H9 (cell line): ENCODE measurements around the gene ZSWIM4. TPM values are rescaled to one million over a fixed set of nuclear protein-coding genes. Genes with fewer than 3 reads are reported as not detected.
A peak's percentile ranks its signal among the peaks of the same experiment; 100 is the strongest.

Source experiments
- DNase-seq: peaks from one replicate; pipeline ENCODE4 v3.0.0-alpha.2; 2017
- H2AFZ ChIP-seq: one replicate; pipeline ENCODE4 v1.6.1; 2013; ENCODE audit warnings: mild to moderate bottlenecking, low read length, control low read depth, moderate library complexity
- H2AK5ac ChIP-seq: 2 replicates; pipeline ENCODE4 v1.6.1; 2013; ENCODE audit warnings: low read length, control low read depth, mixed read lengths; ENCODE audit not compliant: insufficient read length
- H2BK120ac ChIP-seq: one replicate; pipeline ENCODE4 v1.6.1; 2013; ENCODE audit warnings: low read depth, mild to moderate bottlenecking, low read length, control low read depth, inconsistent platforms; ENCODE audit not compliant: poor library complexity, severe bottlenecking
- H2BK12ac ChIP-seq: 2 replicates; pipeline ENCODE4 v1.6.1; 2013; ENCODE audit warnings: low read length, control low read depth, mixed read lengths, low read depth; ENCODE audit not compliant: insufficient read length
- H2BK15ac ChIP-seq: 2 replicates; pipeline ENCODE4 v1.6.1; 2013; ENCODE audit warnings: low read depth, low read length, control low read depth
- H2BK20ac ChIP-seq: one replicate; pipeline ENCODE4 v1.6.1; 2013; ENCODE audit warnings: low read depth, mild to moderate bottlenecking, low read length, control low read depth, inconsistent platforms; ENCODE audit not compliant: poor library complexity, severe bottlenecking
- H2BK5ac ChIP-seq: 2 replicates; pipeline ENCODE4 v1.6.1; 2013; ENCODE audit warnings: low read length, control low read depth, mixed read lengths; ENCODE audit not compliant: insufficient read length
- H3K14ac ChIP-seq: 2 replicates; pipeline ENCODE4 v1.6.1; 2013; ENCODE audit warnings: low read length, control low read depth; ENCODE audit not compliant: insufficient read depth
- H3K18ac ChIP-seq: 2 replicates; pipeline ENCODE4 v1.6.1; 2013; ENCODE audit warnings: low read depth, mild to moderate bottlenecking, mixed read lengths, low read length, control low read depth; ENCODE audit not compliant: insufficient read length
- H3K23ac ChIP-seq: 2 replicates; pipeline ENCODE4 v1.6.1; 2013; ENCODE audit warnings: low read length, control low read depth, mixed read lengths, low read depth; ENCODE audit not compliant: insufficient read length
- H3K23me2 ChIP-seq: 2 replicates; pipeline ENCODE4 v1.6.1; 2013; ENCODE audit warnings: low read depth, mild to moderate bottlenecking, mixed read lengths, low read length, control low read depth; ENCODE audit not compliant: insufficient read length, poor library complexity, severe bottlenecking
- H3K27ac ChIP-seq: 2 replicates; pipeline ENCODE4 v1.5.1; 2013; ENCODE audit warnings: low read length, control low read depth, mixed read lengths, low read depth; ENCODE audit not compliant: insufficient read length
- H3K27me3 ChIP-seq: 2 replicates; pipeline ENCODE4 v1.6.1; 2013; ENCODE audit warnings: low read length, control low read depth, inconsistent platforms; ENCODE audit not compliant: insufficient read depth
- H3K4ac ChIP-seq: 2 replicates; pipeline ENCODE4 v1.6.1; 2013; ENCODE audit warnings: low read depth, mild to moderate bottlenecking, control low read depth, inconsistent platforms, low read length, moderate library complexity
- H3K4me1 ChIP-seq: 2 replicates; pipeline ENCODE4 v1.6.1; 2013; ENCODE audit warnings: low read length, control low read depth, inconsistent platforms; ENCODE audit not compliant: insufficient read depth
- H3K4me2 ChIP-seq: 2 replicates; pipeline ENCODE4 v1.6.1; 2013; ENCODE audit warnings: low read length, control low read depth, mixed read lengths; ENCODE audit not compliant: insufficient read length, insufficient read depth
- H3K56ac ChIP-seq: 2 replicates; pipeline ENCODE4 v1.6.1; 2013; ENCODE audit warnings: low read depth, mild to moderate bottlenecking, mixed read lengths, low read length, control low read depth; ENCODE audit not compliant: insufficient read length
- H3K79me1 ChIP-seq: 2 replicates; pipeline ENCODE4 v1.6.1; 2013; ENCODE audit warnings: low read depth, mild to moderate bottlenecking, moderate library complexity, low read length, control low read depth, inconsistent platforms; ENCODE audit not compliant: insufficient read depth, poor library complexity, severe bottlenecking
- H3K79me2 ChIP-seq: 2 replicates; pipeline ENCODE4 v1.6.1; 2013; ENCODE audit warnings: low read length, control low read depth, inconsistent platforms; ENCODE audit not compliant: insufficient read depth
- H3K9ac ChIP-seq: 2 replicates; pipeline ENCODE4 v1.6.1; 2013; ENCODE audit warnings: low read length, control low read depth, mixed read lengths; ENCODE audit not compliant: insufficient read length; ENCODE audit errors: extremely low read depth
- H3K9me3 ChIP-seq: one replicate; pipeline ENCODE4 v1.6.1; 2013; ENCODE audit warnings: low read depth, low read length, inconsistent platforms; ENCODE audit not compliant: control insufficient read depth
- H3T11ph ChIP-seq: one replicate; pipeline ENCODE4 v1.6.1; 2013; ENCODE audit warnings: mild to moderate bottlenecking, low read length, control low read depth, inconsistent platforms
- H4K20me1 ChIP-seq: one replicate; pipeline ENCODE4 v1.6.1; 2013; ENCODE audit not compliant: control insufficient read depth, insufficient read length, insufficient read depth
- H4K5ac ChIP-seq: 2 replicates; pipeline ENCODE4 v1.6.1; 2013; ENCODE audit warnings: low read depth, mild to moderate bottlenecking, mixed read lengths, low read length, control low read depth; ENCODE audit not compliant: insufficient read length
- H4K8ac ChIP-seq: replicated peaks from 2 replicates; pipeline ENCODE4 v1.6.1; 2013; ENCODE audit warnings: low read length, control low read depth, mixed read lengths, low read depth; ENCODE audit not compliant: insufficient read length
- H4K91ac ChIP-seq: 2 replicates; pipeline ENCODE4 v1.6.1; 2013; ENCODE audit warnings: low read depth, mild to moderate bottlenecking, moderate library complexity, mixed read lengths, low read length, control low read depth; ENCODE audit not compliant: insufficient read length
- H3K27ac Mint-ChIP-seq, 3 experiments: 2 replicates in 2 of 3; 3 replicates in 1 of 3; pipeline ENCODE4 v1.8.0; 2020 to 2021; ENCODE audit warnings: mixed read lengths in 3 of 3, mild to moderate bottlenecking in 1 of 3, moderate library complexity in 1 of 3
- H3K27me3 Mint-ChIP-seq: 2 replicates; pipeline ENCODE4 v1.8.0; 2021; ENCODE audit warnings: low read depth, mild to moderate bottlenecking, moderate library complexity, mixed read lengths
- H3K36me3 Mint-ChIP-seq, 3 experiments: 2 replicates in 2 of 3; 3 replicates in 1 of 3; pipeline ENCODE4 v1.8.0; 2020 to 2021; ENCODE audit warnings: low read depth in 3 of 3, mixed read lengths in 3 of 3; ENCODE audit not compliant: insufficient read depth in 1 of 3
- H3K4me1 Mint-ChIP-seq, 2 experiments: 2 replicates each; pipeline ENCODE4 v1.8.0; 2020; ENCODE audit warnings: mixed read lengths in 2 of 2
- H3K4me3 Mint-ChIP-seq, 2 experiments: 2 replicates in 1 of 2; 3 replicates in 1 of 2; pipeline ENCODE4 v1.8.0; 2020 to 2021; ENCODE audit warnings: mild to moderate bottlenecking in 2 of 2, mixed read lengths in 2 of 2, moderate library complexity in 1 of 2
- H3K9me3 Mint-ChIP-seq, 2 experiments: 2 replicates in 1 of 2; 3 replicates in 1 of 2; pipeline ENCODE4 v1.8.0; 2020; ENCODE audit warnings: mild to moderate bottlenecking in 2 of 2, mixed read lengths in 2 of 2, moderate library complexity in 1 of 2
- CTCF ChIP-seq: fragments of 200-600 bp; sonication (generic); conservative IDR thresholded peaks from 3 replicates; pipeline ENCODE4 v1.8.0; 2021; ENCODE audit warnings: antibody characterized with exemption, mild to moderate bottlenecking
- WGBS: extraction: QIAGEN DNeasy Blood & Tissue Kit; methylation state at CpG from one replicate; pipeline ENCODE4 v1.1.7; 2013; ENCODE audit warnings: missing lambda C conversion rate, low lambda C conversion rate, mixed read lengths; ENCODE audit not compliant: insufficient read length; ENCODE audit errors: extremely low coverage; 5-methylcytosine and 5-hydroxymethylcytosine counted together
- total RNA-seq: library from RNA; stranded (reverse); gene quantifications from 2 replicates; pipeline ENCODE4 v1.2.1, GENCODE V29; 2021

The ZSWIM4 gene
- total RNA-seq, 1 experiment from 2014 or later: 50.7 TPM

DNA sequence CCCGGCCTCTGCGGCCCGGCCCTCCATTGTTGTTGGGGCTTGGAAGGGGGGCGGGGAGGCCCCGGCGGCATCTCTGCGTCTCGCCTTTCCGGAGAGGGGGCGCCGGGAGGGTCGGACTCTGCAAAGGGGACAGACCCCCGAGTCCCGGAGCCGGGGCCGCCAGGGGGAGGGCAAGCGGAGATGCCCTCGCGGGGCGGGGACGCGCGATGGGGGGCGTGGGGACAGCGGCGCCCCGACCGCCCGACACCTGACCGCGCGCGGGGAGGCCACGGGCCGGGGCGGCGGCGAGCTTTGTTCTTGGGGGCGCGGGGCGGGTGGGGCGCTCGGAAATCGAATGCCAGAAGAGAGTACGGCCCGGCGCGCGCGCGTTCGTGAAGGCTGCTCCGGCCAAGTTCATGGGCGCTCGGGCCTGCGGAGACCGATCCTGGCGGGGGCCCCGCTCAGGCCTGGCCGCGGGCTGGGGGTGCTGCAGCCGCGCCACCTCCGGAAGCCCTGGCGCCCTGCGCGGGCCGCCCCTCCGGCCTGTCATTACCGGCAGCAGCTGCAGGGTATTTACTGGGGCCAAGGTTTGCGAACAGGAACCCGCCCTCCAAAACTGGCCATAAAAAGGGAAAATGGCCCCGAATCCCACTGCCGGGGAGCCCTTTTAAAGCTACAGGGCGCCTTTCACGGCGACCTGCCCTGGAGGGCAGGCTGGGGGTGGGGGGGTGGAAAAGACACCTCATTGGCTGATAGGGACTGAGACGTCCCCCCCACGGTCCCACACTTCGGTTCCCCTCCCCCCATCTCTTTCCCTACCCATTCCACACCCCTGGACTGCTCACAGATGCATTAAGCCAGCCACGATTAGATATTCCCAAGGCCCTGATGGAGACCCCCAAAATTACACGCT lies 70.6 kb downstream of the ZSWIM4 start:
- H3K27me3 Mint-ChIP-seq: peaks cover 76% of the 10 kb centered on the region

More for the DNA sequence above, 70.6 kb downstream of the ZSWIM4 start:
- no peak overlapping the region for H2BK15ac ChIP-seq
- H3K23ac ChIP-seq: no peak overlapping the region
- no peaks in the 10 kb centered on the region for H4K20me1 ChIP-seq
- no peak overlapping the region for H4K8ac ChIP-seq
- no peak overlapping the region for H3K14ac ChIP-seq
- no peaks in the 10 kb centered on the region for H3K4me1 ChIP-seq
- H2BK12ac ChIP-seq: no peak overlapping the region
- no peaks in the 10 kb centered on the region for H3K79me2 ChIP-seq
- H4K91ac ChIP-seq: no peak overlapping the region
- H3K23me2 ChIP-seq: peaks cover 2% of the 10 kb centered on the region
- H3K9ac ChIP-seq: no peak overlapping the region
- H3T11ph ChIP-seq: no peak overlapping the region
- peak overlapping the region; percentile 21 for H3K4me2 ChIP-seq
- WGBS: no CpG with 5 or more reads among the region's 82 CpGs
- no peaks in the 10 kb centered on the region for H3K9me3 ChIP-seq
- no peaks in the 10 kb centered on the region for H3K9me3 Mint-ChIP-seq
- H3K27ac Mint-ChIP-seq: no peak overlapping the region
- no peak overlapping the region for H2BK120ac ChIP-seq
- H3K79me1 ChIP-seq: no peaks in the 10 kb centered on the region
- peak overlapping the region; percentile 60 to 78 for H3K4me3 Mint-ChIP-seq
- no peaks in the 10 kb centered on the region; a peak in 2 of 7 replicates for H3K36me3 Mint-ChIP-seq
- peaks cover 23% of the 10 kb centered on the region; the same call in 1 of the 2 replicates for H3K27me3 ChIP-seq
- no peak for DNase-seq
- H3K27ac ChIP-seq: no peak overlapping the region
- H3K4me1 Mint-ChIP-seq: peaks cover 18 to 29% of the 10 kb centered on the region in 2 experiments
- no peak overlapping the region for H2AFZ ChIP-seq
- no peak overlapping the region for H3K4ac ChIP-seq
- no peak for TF ChIP-seq CTCF
- no peak overlapping the region for H2BK5ac ChIP-seq
- H3K56ac ChIP-seq: no peak overlapping the region
- H2BK20ac ChIP-seq: no peak overlapping the region
- H2AK5ac ChIP-seq: no peak overlapping the region
- no peak overlapping the region for H3K18ac ChIP-seq
- no peak overlapping the region for H4K5ac ChIP-seq
